Measurements from ENCODE around the gene DOK6.
"Not testable (repeated sequence)": the region's sequence is repeated elsewhere in the genome, so short reads cannot be mapped to it uniquely, and the experiment has no call there.

The DOK6 gene

DNA sequence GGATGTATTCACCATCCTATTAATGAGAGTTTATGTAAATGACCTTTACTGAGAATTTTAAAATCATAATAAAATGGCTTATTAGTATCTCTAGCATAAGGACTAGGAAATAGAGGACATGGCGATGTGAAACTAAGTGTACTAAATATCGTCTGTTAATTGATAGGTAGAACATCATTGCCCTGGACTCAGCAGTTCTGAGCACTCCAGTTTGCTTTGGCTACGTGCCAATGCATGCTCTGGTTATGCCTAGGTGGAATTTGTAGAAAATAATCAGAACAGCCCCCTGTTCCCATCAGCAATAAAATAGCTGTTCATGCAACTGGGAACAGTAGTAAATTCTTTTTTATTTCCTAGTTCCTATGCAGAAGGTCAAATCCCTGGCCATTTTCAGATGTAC lies 247.8 kb downstream of the DOK6 start:
- H3K4me1 ChIP-seq (ENCODE audit: control insufficient read depth, insufficient read depth, low read length): no peaks in the 10 kb centered on the region
- no peak overlapping the region for H3K9ac ChIP-seq (ENCODE audit: low read depth, low read length)
- H3K9me3 ChIP-seq (ENCODE audit: control insufficient read depth, insufficient read depth, low read length): no peaks in the 10 kb centered on the region
- no peak overlapping the region for H3K4me3 ChIP-seq (ENCODE audit: low read depth, low read length)
- H3K36me3 ChIP-seq (ENCODE audit: control insufficient read depth, insufficient read depth, low read length): no peaks in the 10 kb centered on the region
- no peaks in the 10 kb centered on the region for H3K27me3 ChIP-seq (ENCODE audit: control insufficient read depth, insufficient read depth, low read length)
- no peak overlapping the region for H3K27ac ChIP-seq (ENCODE audit: low read depth, low read length)

DNA sequence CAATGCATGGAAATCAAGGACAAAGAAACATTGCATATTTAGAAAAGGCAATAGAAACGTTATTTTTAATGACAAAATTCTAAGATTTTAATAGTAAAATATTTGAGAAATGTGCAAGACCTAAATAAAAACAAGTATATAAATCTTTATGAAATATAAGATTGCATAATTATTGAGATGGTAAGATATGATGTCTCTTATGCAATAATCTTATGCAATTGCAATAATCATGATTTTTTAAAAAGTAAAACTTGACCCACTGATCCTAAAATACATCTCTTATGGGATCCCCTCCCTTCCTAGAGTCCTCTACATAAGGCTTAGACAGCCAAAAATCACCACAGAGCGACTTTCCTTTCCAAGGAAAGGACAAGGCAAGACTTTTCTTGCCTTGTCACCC lies 249.0 kb downstream of the DOK6 start:
- Histone ChIP-seq H3K9me3 (ENCODE audit: control insufficient read depth, insufficient read depth, low read length) (no peaks in the 10 kb centered on the region), H3K9ac (ENCODE audit: low read depth, low read length) (no peak overlapping the region), H3K36me3 (ENCODE audit: control insufficient read depth, insufficient read depth, low read length) (no peaks in the 10 kb centered on the region), H3K4me3 (ENCODE audit: low read depth, low read length) (no peak overlapping the region), H3K4me1 (ENCODE audit: control insufficient read depth, insufficient read depth, low read length) (no peaks in the 10 kb centered on the region), H3K27ac (ENCODE audit: low read depth, low read length) (no peak overlapping the region), H3K27me3 (ENCODE audit: control insufficient read depth, insufficient read depth, low read length) (no peaks in the 10 kb centered on the region)

DNA sequence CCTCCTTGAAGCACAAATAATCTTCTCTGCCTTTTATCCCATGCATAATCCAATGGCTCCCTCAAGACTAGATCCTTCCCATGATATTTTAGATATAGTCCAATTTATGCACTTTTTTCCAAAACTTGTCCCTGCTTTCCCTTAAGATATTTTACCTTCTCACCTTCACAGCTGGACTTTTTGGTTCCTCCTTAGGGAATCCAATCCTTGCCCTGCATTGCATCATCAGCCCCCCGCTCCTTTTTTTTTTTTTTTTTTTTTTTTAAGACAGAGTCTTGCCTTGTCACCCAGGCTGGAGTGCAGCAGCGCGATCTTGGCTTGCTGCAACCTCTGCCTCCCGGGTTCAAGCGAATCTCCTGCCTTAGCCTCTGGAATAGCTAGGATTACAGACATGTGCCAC lies 250.6 kb downstream of the DOK6 start:
- Histone ChIP-seq H3K4me3 (ENCODE audit: low read depth, low read length) (no peak overlapping the region), H3K36me3 (ENCODE audit: control insufficient read depth, insufficient read depth, low read length) (no peaks in the 10 kb centered on the region), H3K9ac (ENCODE audit: low read depth, low read length) (no peak overlapping the region), H3K4me1 (ENCODE audit: control insufficient read depth, insufficient read depth, low read length) (no peaks in the 10 kb centered on the region), H3K9me3 (ENCODE audit: control insufficient read depth, insufficient read depth, low read length) (no peaks in the 10 kb centered on the region), H3K27me3 (ENCODE audit: control insufficient read depth, insufficient read depth, low read length) (no peaks in the 10 kb centered on the region), H3K27ac (ENCODE audit: low read depth, low read length) (no peak overlapping the region)

- Histone ChIP-seq H3K4me1 (ENCODE audit: control insufficient read depth, insufficient read depth, low read length) (no peaks in the 10 kb centered on the region), H3K27me3 (ENCODE audit: control insufficient read depth, insufficient read depth, low read length) (no peaks in the 10 kb centered on the region), H3K9ac (ENCODE audit: low read depth, low read length) (no peak overlapping the region)
Observed at GRCh38 chr18:69655816-69656215, 255.1 kb downstream of the DOK6 start.

GRCh38 chr18:69658103-69658502 lies 257.4 kb downstream of the DOK6 start:
- Histone ChIP-seq H3K27ac (ENCODE audit: low read depth, low read length) (no peak overlapping the region), H3K9ac (ENCODE audit: low read depth, low read length) (no peak overlapping the region), H3K27me3 (ENCODE audit: control insufficient read depth, insufficient read depth, low read length) (no peaks in the 10 kb centered on the region), H3K36me3 (ENCODE audit: control insufficient read depth, insufficient read depth, low read length) (no peaks in the 10 kb centered on the region), H3K4me1 (ENCODE audit: control insufficient read depth, insufficient read depth, low read length) (no peaks in the 10 kb centered on the region), H3K4me3 (ENCODE audit: low read depth, low read length) (no peak overlapping the region), H3K9me3 (ENCODE audit: control insufficient read depth, insufficient read depth, low read length) (no peaks in the 10 kb centered on the region)

More at GRCh38 chr18:69655816-69656215, 255.1 kb downstream of the DOK6 start:
- H3K27ac ChIP-seq (ENCODE audit: low read depth, low read length): no peak overlapping the region
- no peaks in the 10 kb centered on the region for H3K9me3 ChIP-seq (ENCODE audit: control insufficient read depth, insufficient read depth, low read length)
- H3K36me3 ChIP-seq (ENCODE audit: control insufficient read depth, insufficient read depth, low read length): no peaks in the 10 kb centered on the region
- no peak overlapping the region for H3K4me3 ChIP-seq (ENCODE audit: low read depth, low read length)

DNA sequence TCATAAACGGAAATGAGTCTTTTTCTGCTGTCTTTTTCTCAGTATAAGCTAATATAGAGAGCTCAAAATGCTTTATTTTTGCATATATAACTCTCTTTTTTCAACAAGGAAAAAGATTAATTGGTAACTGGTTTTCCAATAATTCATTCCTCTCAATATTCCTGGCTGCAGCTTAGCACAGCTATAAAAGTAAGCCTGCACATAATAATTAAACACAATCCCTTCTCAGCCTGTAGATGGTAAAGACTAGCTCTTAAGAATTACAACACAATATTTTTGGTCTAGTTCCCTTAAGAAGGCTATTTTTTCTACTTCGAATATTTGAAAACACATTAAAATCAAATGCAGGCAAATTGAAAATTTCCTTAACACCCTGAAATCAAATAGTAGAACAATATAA lies 258.0 kb downstream of the DOK6 start:
- H3K27me3 ChIP-seq (ENCODE audit: control insufficient read depth, insufficient read depth, low read length): no peaks in the 10 kb centered on the region
- H3K4me3 ChIP-seq (ENCODE audit: low read depth, low read length): no peak overlapping the region
- H3K27ac ChIP-seq (ENCODE audit: low read depth, low read length): no peak overlapping the region
- H3K4me1 ChIP-seq (ENCODE audit: control insufficient read depth, insufficient read depth, low read length): peaks cover 5% of the 10 kb centered on the region; the same call in 1 of the 2 replicates
- H3K36me3 ChIP-seq (ENCODE audit: control insufficient read depth, insufficient read depth, low read length): no peaks in the 10 kb centered on the region
- H3K9me3 ChIP-seq (ENCODE audit: control insufficient read depth, insufficient read depth, low read length): no peaks in the 10 kb centered on the region
- no peak overlapping the region for H3K9ac ChIP-seq (ENCODE audit: low read depth, low read length)

GRCh38 chr18:69659142-69659651 lies 258.5 kb downstream of the DOK6 start:
- Histone ChIP-seq H3K27me3 (ENCODE audit: control insufficient read depth, insufficient read depth, low read length) (no peaks in the 10 kb centered on the region), H3K4me1 (ENCODE audit: control insufficient read depth, insufficient read depth, low read length) (peaks cover 5% of the 10 kb centered on the region; the same call in 1 of the 2 replicates), H3K9me3 (ENCODE audit: control insufficient read depth, insufficient read depth, low read length) (no peaks in the 10 kb centered on the region), H3K27ac (ENCODE audit: low read depth, low read length) (no peak overlapping the region), H3K36me3 (ENCODE audit: control insufficient read depth, insufficient read depth, low read length) (no peaks in the 10 kb centered on the region), H3K4me3 (ENCODE audit: low read depth, low read length) (no peak overlapping the region), H3K9ac (ENCODE audit: low read depth, low read length) (no peak overlapping the region)

DNA sequence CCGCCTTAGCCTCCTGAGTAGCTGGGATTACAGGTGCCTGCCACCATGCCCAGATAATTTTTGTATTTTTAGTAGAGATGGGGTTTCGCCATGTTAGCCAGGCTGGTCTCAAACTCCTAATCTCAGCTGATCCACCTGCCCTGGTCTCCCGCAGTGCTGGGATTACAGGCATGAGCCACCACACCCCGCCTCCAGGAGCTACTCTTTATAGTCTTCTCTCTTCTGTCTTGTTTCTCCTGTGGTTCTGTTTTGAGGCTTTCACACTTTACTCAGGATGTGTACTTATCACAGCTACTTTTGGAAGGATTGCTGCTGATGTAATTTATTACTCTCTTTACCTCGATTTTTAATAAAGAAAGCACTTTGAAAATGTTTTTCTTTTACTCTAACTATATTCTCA lies 261.4 kb downstream of the DOK6 start:
- H3K27ac ChIP-seq (ENCODE audit: low read depth, low read length); H3K9me3 ChIP-seq (ENCODE audit: control insufficient read depth, insufficient read depth, low read length); H3K27me3 ChIP-seq (ENCODE audit: control insufficient read depth, insufficient read depth, low read length); H3K9ac ChIP-seq (ENCODE audit: low read depth, low read length); H3K36me3 ChIP-seq (ENCODE audit: control insufficient read depth, insufficient read depth, low read length); H3K4me3 ChIP-seq (ENCODE audit: low read depth, low read length): not testable (repeated sequence)
- H3K4me1 ChIP-seq (ENCODE audit: control insufficient read depth, insufficient read depth, low read length): peaks cover 11% of the 10 kb centered on the region

GRCh38 chr18:69664399-69664798 lies 263.7 kb downstream of the DOK6 start:
- Histone ChIP-seq H3K4me3 (ENCODE audit: low read depth, low read length) (no peak overlapping the region), H3K9ac (ENCODE audit: low read depth, low read length) (no peak overlapping the region), H3K27me3 (ENCODE audit: control insufficient read depth, insufficient read depth, low read length) (no peaks in the 10 kb centered on the region), H3K36me3 (ENCODE audit: control insufficient read depth, insufficient read depth, low read length) (no peaks in the 10 kb centered on the region), H3K9me3 (ENCODE audit: control insufficient read depth, insufficient read depth, low read length) (no peaks in the 10 kb centered on the region), H3K27ac (ENCODE audit: low read depth, low read length) (no peak overlapping the region), H3K4me1 (ENCODE audit: control insufficient read depth, insufficient read depth, low read length) (peaks cover 15% of the 10 kb centered on the region)

GRCh38 chr18:69674292-69674877 lies 273.7 kb downstream of the DOK6 start:
- Histone ChIP-seq H3K27me3 (ENCODE audit: control insufficient read depth, insufficient read depth, low read length) (no peaks in the 10 kb centered on the region), H3K9me3 (ENCODE audit: control insufficient read depth, insufficient read depth, low read length) (no peaks in the 10 kb centered on the region), H3K27ac (ENCODE audit: low read depth, low read length) (no peak overlapping the region), H3K4me3 (ENCODE audit: low read depth, low read length) (no peak overlapping the region), H3K9ac (ENCODE audit: low read depth, low read length) (no peak overlapping the region), H3K4me1 (ENCODE audit: control insufficient read depth, insufficient read depth, low read length) (no peaks in the 10 kb centered on the region), H3K36me3 (ENCODE audit: control insufficient read depth, insufficient read depth, low read length) (no peaks in the 10 kb centered on the region)

GRCh38 chr18:69674966-69675365 lies 274.3 kb downstream of the DOK6 start:
- Histone ChIP-seq H3K4me1 (ENCODE audit: control insufficient read depth, insufficient read depth, low read length) (peaks cover 1% of the 10 kb centered on the region; the same call in 1 of the 2 replicates), H3K27me3 (ENCODE audit: control insufficient read depth, insufficient read depth, low read length) (no peaks in the 10 kb centered on the region), H3K4me3 (ENCODE audit: low read depth, low read length) (no peak overlapping the region), H3K27ac (ENCODE audit: low read depth, low read length) (no peak overlapping the region), H3K9me3 (ENCODE audit: control insufficient read depth, insufficient read depth, low read length) (no peaks in the 10 kb centered on the region), H3K36me3 (ENCODE audit: control insufficient read depth, insufficient read depth, low read length) (no peaks in the 10 kb centered on the region), H3K9ac (ENCODE audit: low read depth, low read length) (no peak overlapping the region)
